Gastroesophageal sphincter (tissue), 3 donors: ENCODE results near the gene PDE3A.

ENCODE experiments used
- EP300 ChIP-seq: sonication (generic); formaldehyde crosslinking; IDR thresholded peaks from one replicate; pipeline ENCODE4 v1.6.1; 2017; ENCODE audit warnings: antibody characterized with exemption, mild to moderate bottlenecking
- POLR2A ChIP-seq, 2 donors: fragments of 450-650 bp; IDR thresholded peaks; one replicate each; pipeline ENCODE4 v1.6.1; 2017; ENCODE audit warnings: antibody characterized with exemption in 2 of 2, mild to moderate bottlenecking in 2 of 2, moderate library complexity in 1 of 2
- POLR2AphosphoS5 ChIP-seq: sonication (generic); formaldehyde crosslinking; IDR thresholded peaks from one replicate; pipeline ENCODE4 v1.6.1; 2017; ENCODE audit warnings: antibody characterized with exemption
- TF ChIP-seq, protein P1 (sequence below), 4 experiments: fragments of 200-600 bp in 2 of 4; fragments of 450-650 bp in 2 of 4; sonication (generic) in 1 of 4; IDR thresholded peaks; one replicate each; pipeline ENCODE4 v1.5.1; 2017 to 2019; ENCODE audit warnings: antibody characterized with exemption in 4 of 4, mild to moderate bottlenecking in 2 of 4, moderate library complexity in 2 of 4

DNA sequence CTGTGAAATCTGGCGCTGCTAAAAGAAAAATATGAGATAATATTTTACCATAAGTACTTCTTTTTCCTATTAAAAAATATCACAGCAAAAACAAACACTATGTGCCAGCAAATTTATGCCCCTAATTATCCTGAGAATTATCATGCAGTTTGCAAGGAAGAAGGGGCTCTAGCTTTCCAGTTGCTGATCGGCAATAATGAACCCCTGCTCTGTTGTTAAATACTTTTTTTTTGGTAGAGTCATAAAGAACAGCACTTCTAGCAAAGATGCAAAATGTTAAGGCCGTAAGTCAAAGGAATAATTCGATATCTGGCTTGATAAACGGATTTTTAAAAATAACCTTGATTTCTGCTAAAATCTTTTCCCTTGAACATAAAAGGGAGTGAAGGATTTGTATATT lies 108.9 kb downstream of the PDE3A start:
- TF ChIP-seq, protein P1, sequence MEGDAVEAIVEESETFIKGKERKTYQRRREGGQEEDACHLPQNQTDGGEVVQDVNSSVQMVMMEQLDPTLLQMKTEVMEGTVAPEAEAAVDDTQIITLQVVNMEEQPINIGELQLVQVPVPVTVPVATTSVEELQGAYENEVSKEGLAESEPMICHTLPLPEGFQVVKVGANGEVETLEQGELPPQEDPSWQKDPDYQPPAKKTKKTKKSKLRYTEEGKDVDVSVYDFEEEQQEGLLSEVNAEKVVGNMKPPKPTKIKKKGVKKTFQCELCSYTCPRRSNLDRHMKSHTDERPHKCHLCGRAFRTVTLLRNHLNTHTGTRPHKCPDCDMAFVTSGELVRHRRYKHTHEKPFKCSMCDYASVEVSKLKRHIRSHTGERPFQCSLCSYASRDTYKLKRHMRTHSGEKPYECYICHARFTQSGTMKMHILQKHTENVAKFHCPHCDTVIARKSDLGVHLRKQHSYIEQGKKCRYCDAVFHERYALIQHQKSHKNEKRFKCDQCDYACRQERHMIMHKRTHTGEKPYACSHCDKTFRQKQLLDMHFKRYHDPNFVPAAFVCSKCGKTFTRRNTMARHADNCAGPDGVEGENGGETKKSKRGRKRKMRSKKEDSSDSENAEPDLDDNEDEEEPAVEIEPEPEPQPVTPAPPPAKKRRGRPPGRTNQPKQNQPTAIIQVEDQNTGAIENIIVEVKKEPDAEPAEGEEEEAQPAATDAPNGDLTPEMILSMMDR (IDR thresholded peaks at IDR 0.05) = no peak
- TF ChIP-seq POLR2A (IDR thresholded peaks at IDR 0.05) (no peak), POLR2AphosphoS5 (no peak), EP300 (no peak)
